ENCODE data around the gene CIAO2A.
"Not testable (repeated sequence)": the region's sequence is repeated elsewhere in the genome, so short reads cannot be mapped to it uniquely, and the experiment has no call there.

CIAO2A gene

GRCh38 chr15:64072812-64073211 is 20.8 kb downstream of the CIAO2A start:
- H3K27ac ChIP-seq (ENCODE audit: low read depth, low read length) = no peak overlapping the region

GRCh38 chr15:64071931-64072765 is 21.5 kb downstream of the CIAO2A start:
- no peak overlapping the region for H3K4me3 ChIP-seq (ENCODE audit: low read depth in 1 of 2, low read length in 2 of 2)
- no peaks in the 10 kb centered on the region for H3K9me3 ChIP-seq (ENCODE audit: control insufficient read depth in 1 of 2, low read length in 2 of 2)
- H3K36me3 ChIP-seq (ENCODE audit: control insufficient read depth in 1 of 2, insufficient read depth in 2 of 2, low read length in 2 of 2) = peaks cover 8 to 32% of the 10 kb centered on the region in 2 donors
- peaks cover 5 to 12% of the 10 kb centered on the region in 2 donors for H3K4me1 ChIP-seq (ENCODE audit: control insufficient read depth in 1 of 2, insufficient read depth in 2 of 2, low read length in 2 of 2)
- no peak overlapping the region for H3K27ac ChIP-seq (ENCODE audit: low read depth, low read length)
- no peaks in the 10 kb centered on the region for H3K27me3 ChIP-seq (ENCODE audit: control insufficient read depth in 1 of 2, insufficient read depth in 2 of 2, low read length in 2 of 2)
- no peak overlapping the region for H3K9ac ChIP-seq (ENCODE audit: low read depth in 1 of 2, low read length in 2 of 2)

More at GRCh38 chr15:64072812-64073211, 20.8 kb downstream of the CIAO2A start:
- peaks cover 11 to 32% of the 10 kb centered on the region in 2 donors for H3K36me3 ChIP-seq (ENCODE audit: control insufficient read depth in 1 of 2, insufficient read depth in 2 of 2, low read length in 2 of 2)
- peaks cover 5 to 12% of the 10 kb centered on the region in 2 donors for H3K4me1 ChIP-seq (ENCODE audit: control insufficient read depth in 1 of 2, insufficient read depth in 2 of 2, low read length in 2 of 2)
- no peak overlapping the region for H3K9ac ChIP-seq (ENCODE audit: low read depth in 1 of 2, low read length in 2 of 2)
- no peak overlapping the region for H3K4me3 ChIP-seq (ENCODE audit: low read depth in 1 of 2, low read length in 2 of 2)
- no peaks in the 10 kb centered on the region for H3K9me3 ChIP-seq (ENCODE audit: control insufficient read depth in 1 of 2, low read length in 2 of 2)
- H3K27me3 ChIP-seq (ENCODE audit: control insufficient read depth in 1 of 2, insufficient read depth in 2 of 2, low read length in 2 of 2) = no peaks in the 10 kb centered on the region

DNA sequence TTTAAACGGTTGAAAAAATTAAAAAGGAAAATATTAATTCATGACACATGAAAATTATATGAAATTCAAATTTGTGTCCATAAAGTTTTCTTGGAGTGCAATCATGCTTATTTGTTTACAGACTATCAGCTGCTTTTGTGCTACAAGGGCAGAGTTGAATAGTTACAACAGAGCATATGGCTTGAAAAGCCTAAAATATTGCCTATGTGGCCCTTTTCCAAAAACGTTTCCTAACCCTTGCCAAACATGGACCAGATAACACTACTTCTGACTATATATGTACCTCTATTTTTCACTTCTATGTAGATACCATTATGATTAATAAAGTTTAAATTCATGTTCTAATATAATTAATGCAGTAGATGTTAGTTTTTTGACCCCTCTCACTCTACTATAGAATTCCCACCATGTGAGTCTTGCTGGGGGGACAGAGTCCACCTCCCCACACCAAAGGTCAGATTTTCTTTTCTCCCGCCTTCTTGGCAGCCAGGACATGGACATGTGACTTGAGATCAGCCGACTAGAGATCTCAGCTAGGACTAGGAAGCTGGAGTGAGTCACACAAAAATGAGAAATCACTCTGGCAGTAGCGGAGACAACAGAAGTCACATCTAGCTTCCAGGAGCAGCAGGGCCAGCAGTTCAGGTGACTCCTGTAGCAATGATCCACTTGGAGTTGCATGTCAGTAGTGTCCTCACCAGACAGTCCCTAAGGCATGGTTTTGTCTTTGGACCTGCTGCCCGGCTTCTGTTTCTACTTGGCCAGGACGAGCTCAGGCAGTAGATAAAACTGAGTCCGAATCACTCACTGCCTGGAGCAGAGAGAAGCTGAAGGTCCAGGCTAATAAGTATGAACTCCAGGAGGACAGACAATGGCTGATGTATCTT is 22.4 kb downstream of the CIAO2A start:
- H3K36me3 ChIP-seq (ENCODE audit: control insufficient read depth in 1 of 2, insufficient read depth in 2 of 2, low read length in 2 of 2) = peaks cover 8 to 32% of the 10 kb centered on the region in 2 donors
- no peaks in the 10 kb centered on the region for H3K9me3 ChIP-seq (ENCODE audit: control insufficient read depth in 1 of 2, low read length in 2 of 2)
- H3K27me3 ChIP-seq (ENCODE audit: control insufficient read depth in 1 of 2, insufficient read depth in 2 of 2, low read length in 2 of 2) = no peaks in the 10 kb centered on the region
- no peak overlapping the region for H3K9ac ChIP-seq (ENCODE audit: low read depth in 1 of 2, low read length in 2 of 2)
- H3K4me3 ChIP-seq (ENCODE audit: low read depth in 1 of 2, low read length in 2 of 2) = no peak overlapping the region
- H3K4me1 ChIP-seq (ENCODE audit: control insufficient read depth in 1 of 2, insufficient read depth in 2 of 2, low read length in 2 of 2) = peaks cover 5 to 12% of the 10 kb centered on the region in 2 donors
- no peak overlapping the region for H3K27ac ChIP-seq (ENCODE audit: low read depth, low read length)

DNA sequence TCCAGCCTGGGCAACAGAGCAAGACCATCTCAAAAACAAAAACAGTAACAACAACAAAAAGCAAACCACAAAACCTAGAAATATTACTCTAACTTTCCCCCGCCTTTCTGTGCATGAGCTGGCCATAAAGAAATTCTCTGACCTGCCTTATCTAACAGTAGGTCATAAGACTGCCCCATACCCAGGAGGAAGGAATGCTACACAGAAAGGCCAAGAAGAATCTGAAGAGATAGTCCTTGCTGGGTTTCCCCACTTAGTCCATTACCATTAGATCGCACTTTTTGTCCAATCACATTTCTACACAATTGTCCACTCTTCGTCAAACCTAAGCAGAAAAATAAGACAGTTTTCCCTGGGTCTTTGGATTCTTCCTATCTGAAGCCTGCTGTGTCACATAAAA is 23.5 kb downstream of the CIAO2A start:
- Histone ChIP-seq H3K9ac (ENCODE audit: low read depth in 1 of 2, low read length in 2 of 2) (no peak overlapping the region), H3K27ac (ENCODE audit: low read depth, low read length) (no peak overlapping the region), H3K4me1 (ENCODE audit: control insufficient read depth in 1 of 2, insufficient read depth in 2 of 2, low read length in 2 of 2) (peaks cover 5 to 12% of the 10 kb centered on the region in 2 donors)

GRCh38 chr15:64068133-64068532 is 25.5 kb downstream of the CIAO2A start:
- Histone ChIP-seq H3K9me3 (ENCODE audit: control insufficient read depth in 1 of 2, low read length in 2 of 2) (no peaks in the 10 kb centered on the region), H3K4me3 (ENCODE audit: low read depth in 1 of 2, low read length in 2 of 2) (no peak overlapping the region), H3K9ac (ENCODE audit: low read depth in 1 of 2, low read length in 2 of 2) (no peak overlapping the region), H3K36me3 (ENCODE audit: control insufficient read depth in 1 of 2, insufficient read depth in 2 of 2, low read length in 2 of 2) (peaks cover 5 to 12% of the 10 kb centered on the region in 2 donors), H3K27me3 (ENCODE audit: control insufficient read depth in 1 of 2, insufficient read depth in 2 of 2, low read length in 2 of 2) (no peaks in the 10 kb centered on the region), H3K27ac (ENCODE audit: low read depth, low read length) (no peak overlapping the region), H3K4me1 (ENCODE audit: control insufficient read depth in 1 of 2, insufficient read depth in 2 of 2, low read length in 2 of 2) (peaks cover 5 to 12% of the 10 kb centered on the region in 2 donors)

More for the DNA sequence above, 23.5 kb downstream of the CIAO2A start:
- Histone ChIP-seq H3K27me3 (ENCODE audit: control insufficient read depth in 1 of 2, insufficient read depth in 2 of 2, low read length in 2 of 2) (no peaks in the 10 kb centered on the region), H3K4me3 (ENCODE audit: low read depth in 1 of 2, low read length in 2 of 2) (no peak overlapping the region), H3K9me3 (ENCODE audit: control insufficient read depth in 1 of 2, low read length in 2 of 2) (no peaks in the 10 kb centered on the region), H3K36me3 (ENCODE audit: control insufficient read depth in 1 of 2, insufficient read depth in 2 of 2, low read length in 2 of 2) (peaks cover 6 to 28% of the 10 kb centered on the region in 2 donors)

- Histone ChIP-seq H3K4me1 (ENCODE audit: control insufficient read depth in 1 of 2, insufficient read depth in 2 of 2, low read length in 2 of 2) (peaks cover 5 to 12% of the 10 kb centered on the region in 2 donors), H3K9me3 (ENCODE audit: control insufficient read depth in 1 of 2, low read length in 2 of 2) (no peaks in the 10 kb centered on the region), H3K27ac (ENCODE audit: low read depth, low read length) (no peak overlapping the region), H3K9ac (ENCODE audit: low read depth in 1 of 2, low read length in 2 of 2) (no peak overlapping the region), H3K27me3 (ENCODE audit: control insufficient read depth in 1 of 2, insufficient read depth in 2 of 2, low read length in 2 of 2) (no peaks in the 10 kb centered on the region), H3K36me3 (ENCODE audit: control insufficient read depth in 1 of 2, insufficient read depth in 2 of 2, low read length in 2 of 2) (peaks cover 5 to 10% of the 10 kb centered on the region in 2 donors), H3K4me3 (ENCODE audit: low read depth in 1 of 2, low read length in 2 of 2) (no peak overlapping the region)
These were observed 26.0 kb downstream of the CIAO2A start for GRCh38 chr15:64067564-64068030.

DNA sequence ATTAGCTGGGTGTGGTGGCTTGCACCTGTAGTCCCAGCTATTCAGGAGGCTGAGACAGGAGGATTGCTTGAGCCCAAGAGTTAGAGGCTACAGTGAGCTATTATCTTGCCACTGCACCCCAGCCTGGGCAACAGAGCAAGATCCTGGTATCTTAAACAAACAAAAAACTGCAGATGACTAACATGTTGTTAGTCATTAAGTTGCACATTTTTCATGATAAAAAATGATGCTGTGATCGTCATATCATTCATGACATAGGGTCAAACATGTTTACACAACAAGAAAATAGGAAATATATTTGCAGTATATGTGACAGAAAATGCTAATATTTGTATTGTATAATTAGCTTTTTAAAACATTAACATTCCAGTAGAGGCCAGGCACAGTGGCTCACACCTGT is 27.2 kb downstream of the CIAO2A start:
- Histone ChIP-seq H3K4me3 (ENCODE audit: low read depth in 1 of 2, low read length in 2 of 2) (no peak overlapping the region), H3K27me3 (ENCODE audit: control insufficient read depth in 1 of 2, insufficient read depth in 2 of 2, low read length in 2 of 2) (no peaks in the 10 kb centered on the region), H3K27ac (ENCODE audit: low read depth, low read length) (no peak overlapping the region), H3K9me3 (ENCODE audit: control insufficient read depth in 1 of 2, low read length in 2 of 2) (no peaks in the 10 kb centered on the region), H3K9ac (ENCODE audit: low read depth in 1 of 2, low read length in 2 of 2) (no peak overlapping the region), H3K4me1 (ENCODE audit: control insufficient read depth in 1 of 2, insufficient read depth in 2 of 2, low read length in 2 of 2) (peaks cover 0 to 3% of the 10 kb centered on the region in 2 donors), H3K36me3 (ENCODE audit: control insufficient read depth in 1 of 2, insufficient read depth in 2 of 2, low read length in 2 of 2) (peaks cover 0 to 2% of the 10 kb centered on the region in 2 donors)

DNA sequence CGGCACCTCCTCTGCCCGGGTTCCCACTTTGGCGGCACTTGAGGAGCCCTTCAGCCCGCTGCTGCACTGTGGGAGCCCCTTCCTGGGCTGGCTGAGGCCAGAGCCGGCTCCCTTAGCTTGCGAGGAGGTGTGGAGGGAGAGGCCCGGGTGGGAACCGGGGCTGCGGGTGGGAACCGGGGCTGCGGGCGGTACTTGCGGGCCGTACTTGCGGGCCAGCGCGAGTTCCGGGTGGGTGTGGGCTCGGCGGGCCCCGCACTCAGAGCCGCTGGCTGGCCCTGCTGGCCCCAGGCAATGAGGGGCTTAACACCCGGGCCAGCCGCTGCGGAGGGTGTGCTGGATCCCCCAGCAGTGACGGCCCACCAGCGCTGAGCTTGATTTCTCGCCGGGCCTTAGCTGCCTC is 32.9 kb downstream of the CIAO2A start:
- Histone ChIP-seq H3K4me3 (ENCODE audit: low read depth in 1 of 2, low read length in 2 of 2) (no peak overlapping the region), H3K9me3 (ENCODE audit: control insufficient read depth in 1 of 2, low read length in 2 of 2) (no peaks in the 10 kb centered on the region), H3K4me1 (ENCODE audit: control insufficient read depth in 1 of 2, insufficient read depth in 2 of 2, low read length in 2 of 2) (no peaks in the 10 kb centered on the region), H3K36me3 (ENCODE audit: control insufficient read depth in 1 of 2, insufficient read depth in 2 of 2, low read length in 2 of 2) (no peaks in the 10 kb centered on the region), H3K27me3 (ENCODE audit: control insufficient read depth in 1 of 2, insufficient read depth in 2 of 2, low read length in 2 of 2) (no peaks in the 10 kb centered on the region), H3K27ac (ENCODE audit: low read depth, low read length) (no peak overlapping the region), H3K9ac (ENCODE audit: low read depth in 1 of 2, low read length in 2 of 2) (no peak overlapping the region)

DNA sequence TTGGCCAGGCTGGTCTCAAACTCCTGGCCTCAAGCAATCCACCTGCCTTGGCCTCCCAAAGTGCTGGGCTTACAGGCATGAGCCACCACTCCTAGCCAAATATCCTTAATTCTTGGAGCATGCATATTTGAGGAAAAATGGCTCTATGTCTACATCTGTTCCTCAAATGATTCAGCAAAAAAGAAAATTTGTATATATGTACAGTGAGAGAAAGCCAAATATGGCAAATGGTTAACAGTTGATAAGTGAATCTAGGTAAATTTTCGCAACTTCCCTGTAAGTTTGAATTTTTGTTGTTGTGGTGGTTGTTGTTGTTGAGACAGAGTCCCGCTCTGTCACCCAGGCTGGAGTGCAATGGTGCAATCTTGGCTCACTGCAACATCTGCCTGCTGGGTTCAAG is 34.5 kb downstream of the CIAO2A start:
- not testable (repeated sequence) for H3K4me3 ChIP-seq (ENCODE audit: low read depth in 1 of 2, low read length in 2 of 2); H3K9me3 ChIP-seq (ENCODE audit: control insufficient read depth in 1 of 2, low read length in 2 of 2); H3K4me1 ChIP-seq (ENCODE audit: control insufficient read depth in 1 of 2, insufficient read depth in 2 of 2, low read length in 2 of 2); H3K9ac ChIP-seq (ENCODE audit: low read depth in 1 of 2, low read length in 2 of 2); H3K27me3 ChIP-seq (ENCODE audit: control insufficient read depth in 1 of 2, insufficient read depth in 2 of 2, low read length in 2 of 2); H3K27ac ChIP-seq (ENCODE audit: low read depth, low read length); H3K36me3 ChIP-seq (ENCODE audit: control insufficient read depth in 1 of 2, insufficient read depth in 2 of 2, low read length in 2 of 2)

DNA sequence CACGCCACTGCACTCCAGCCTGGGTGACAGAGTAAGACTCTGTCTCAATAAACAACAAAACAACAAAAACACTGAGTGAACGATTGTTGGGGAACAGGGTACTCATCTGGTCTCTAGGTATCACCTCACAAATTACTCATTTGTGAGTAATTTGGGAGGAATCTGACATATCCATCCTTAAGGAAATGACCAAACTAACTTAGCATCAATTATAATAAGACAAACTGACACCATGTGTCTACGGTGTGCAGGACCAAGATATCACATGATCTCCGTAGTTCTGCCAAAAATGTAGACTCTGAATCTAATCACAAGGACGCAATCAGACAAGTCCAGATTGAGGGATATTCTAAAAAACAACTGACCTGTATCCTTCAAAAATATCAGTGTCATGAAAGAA is 35.4 kb downstream of the CIAO2A start:
- Histone ChIP-seq H3K4me3 (ENCODE audit: low read depth in 1 of 2, low read length in 2 of 2) (no peak overlapping the region), H3K9me3 (ENCODE audit: control insufficient read depth in 1 of 2, low read length in 2 of 2) (no peaks in the 10 kb centered on the region), H3K36me3 (ENCODE audit: control insufficient read depth in 1 of 2, insufficient read depth in 2 of 2, low read length in 2 of 2) (no peaks in the 10 kb centered on the region), H3K27ac (ENCODE audit: low read depth, low read length) (no peak overlapping the region), H3K27me3 (ENCODE audit: control insufficient read depth in 1 of 2, insufficient read depth in 2 of 2, low read length in 2 of 2) (no peaks in the 10 kb centered on the region), H3K4me1 (ENCODE audit: control insufficient read depth in 1 of 2, insufficient read depth in 2 of 2, low read length in 2 of 2) (no peaks in the 10 kb centered on the region), H3K9ac (ENCODE audit: low read depth in 1 of 2, low read length in 2 of 2) (no peak overlapping the region)

Measured in duodenal mucosa (tissue), 2 donors.